OCI-LY1 (cell line): ENCODE measurements around the gene SLC10A6.

Experiments
- CTCF ChIP-seq: fragments of 200-600 bp; sonication (generic), shearing (Covaris generic); IDR thresholded peaks from 2 replicates; pipeline ENCODE4 v1.5.1; 2017; ENCODE audit warnings: mild to moderate bottlenecking, antibody characterized with exemption, low read length, moderate library complexity, mixed read lengths
- EZH2 ChIP-seq: fragments of 200-600 bp; sonication (generic), shearing (Covaris generic); IDR thresholded peaks from 2 replicates; pipeline ENCODE4 v1.8.0; 2017; ENCODE audit warnings: borderline replicate concordance, mixed run types, mild to moderate bottlenecking, antibody characterized with exemption, low read length, moderate library complexity, mixed read lengths

- TF ChIP-seq CTCF, result no peak
- TF ChIP-seq EZH2, result no peak
Observed at GRCh38 chr4:86894455-86894854, 45.3 kb upstream of the SLC10A6 start.
